GM10266 (cell line): ENCODE data around the gene PTPN2.
A peak's percentile ranks its signal among the peaks of the same experiment; 100 is the strongest.

ENCODE experiments used
- DNase-seq: peaks from one replicate; pipeline ENCODE4 v3.0.0; 2012; ENCODE audit errors: extremely low spot score
- TF ChIP-seq, protein P1 (sequence below): IDR thresholded peaks from 2 replicates; pipeline ENCODE4 v1.5.1; 2012; ENCODE audit warnings: mild to moderate bottlenecking, low read depth; ENCODE audit not compliant: control insufficient read depth, insufficient read depth; ENCODE audit errors: missing control alignments

The PTPN2 gene

DNA sequence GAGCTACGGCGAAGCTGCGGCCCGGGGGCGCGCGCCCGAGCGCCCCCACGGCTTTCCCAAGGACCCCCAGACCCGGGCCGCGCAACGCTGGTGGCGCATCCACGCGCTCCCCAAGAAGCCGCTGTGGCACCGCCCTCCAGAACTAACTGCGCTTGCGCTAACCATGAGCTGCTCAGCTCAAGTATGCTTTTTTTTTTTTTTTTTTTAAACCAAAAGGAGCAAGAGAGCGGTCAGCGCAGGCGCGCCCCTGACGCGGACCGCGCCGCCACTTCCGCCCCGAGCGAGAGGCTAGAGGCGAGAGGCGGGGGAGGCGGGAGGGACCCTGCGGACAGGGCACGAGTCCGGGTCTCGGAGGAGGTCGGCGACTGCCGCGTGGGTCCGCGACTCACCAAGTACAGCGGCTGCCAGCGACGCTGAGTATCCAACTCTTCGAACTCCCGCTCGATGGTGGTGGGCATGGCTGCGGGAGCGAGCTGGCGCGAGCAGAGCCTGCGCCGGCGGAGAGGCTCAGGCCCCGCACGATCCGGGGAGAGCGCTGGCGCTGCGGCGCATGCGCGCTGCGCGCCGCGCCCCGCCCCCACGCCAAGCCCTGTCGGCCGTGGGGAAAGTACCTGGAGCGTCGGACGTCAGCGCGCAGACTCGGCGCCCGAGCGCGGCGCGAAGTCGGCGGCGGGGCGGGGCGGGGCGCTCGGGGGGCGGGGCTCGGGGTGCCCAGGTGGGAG lies at the start of gene PTPN2:
PTPN2 (minus strand) TSS at position 554 of the 722 bp plus-strand sequence; CDS start at position 458, 96 bp downstream.
- DNase-seq = peak; percentile 98
- TF ChIP-seq, protein P1, sequence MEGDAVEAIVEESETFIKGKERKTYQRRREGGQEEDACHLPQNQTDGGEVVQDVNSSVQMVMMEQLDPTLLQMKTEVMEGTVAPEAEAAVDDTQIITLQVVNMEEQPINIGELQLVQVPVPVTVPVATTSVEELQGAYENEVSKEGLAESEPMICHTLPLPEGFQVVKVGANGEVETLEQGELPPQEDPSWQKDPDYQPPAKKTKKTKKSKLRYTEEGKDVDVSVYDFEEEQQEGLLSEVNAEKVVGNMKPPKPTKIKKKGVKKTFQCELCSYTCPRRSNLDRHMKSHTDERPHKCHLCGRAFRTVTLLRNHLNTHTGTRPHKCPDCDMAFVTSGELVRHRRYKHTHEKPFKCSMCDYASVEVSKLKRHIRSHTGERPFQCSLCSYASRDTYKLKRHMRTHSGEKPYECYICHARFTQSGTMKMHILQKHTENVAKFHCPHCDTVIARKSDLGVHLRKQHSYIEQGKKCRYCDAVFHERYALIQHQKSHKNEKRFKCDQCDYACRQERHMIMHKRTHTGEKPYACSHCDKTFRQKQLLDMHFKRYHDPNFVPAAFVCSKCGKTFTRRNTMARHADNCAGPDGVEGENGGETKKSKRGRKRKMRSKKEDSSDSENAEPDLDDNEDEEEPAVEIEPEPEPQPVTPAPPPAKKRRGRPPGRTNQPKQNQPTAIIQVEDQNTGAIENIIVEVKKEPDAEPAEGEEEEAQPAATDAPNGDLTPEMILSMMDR = no peak

DNA sequence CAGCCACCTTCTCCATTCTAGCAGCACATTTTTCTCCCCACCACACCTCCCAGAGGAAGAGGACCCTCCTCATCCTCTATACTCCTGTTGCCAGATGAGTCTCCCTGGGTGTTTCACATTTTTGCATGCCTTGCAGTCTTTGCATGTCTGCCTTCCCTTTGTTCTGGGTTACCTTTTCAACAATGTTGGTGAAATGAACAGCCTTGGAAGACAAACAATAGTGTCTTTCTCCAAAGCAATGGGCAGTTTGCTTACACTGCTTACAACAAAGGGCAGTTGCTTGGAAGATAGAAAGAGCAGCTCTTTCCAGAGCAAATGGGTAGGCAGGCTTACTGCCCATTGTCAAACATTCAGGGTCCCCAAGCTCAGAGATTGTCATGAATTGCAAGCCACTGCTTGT lies 49.3 kb upstream of the PTPN2 start:
- no peak for DNase-seq
- TF ChIP-seq, protein P1 = no peak

- no peak for DNase-seq
Observed at GRCh38 chr18:12930908-12931307, 46.9 kb upstream of the PTPN2 start.

DNA sequence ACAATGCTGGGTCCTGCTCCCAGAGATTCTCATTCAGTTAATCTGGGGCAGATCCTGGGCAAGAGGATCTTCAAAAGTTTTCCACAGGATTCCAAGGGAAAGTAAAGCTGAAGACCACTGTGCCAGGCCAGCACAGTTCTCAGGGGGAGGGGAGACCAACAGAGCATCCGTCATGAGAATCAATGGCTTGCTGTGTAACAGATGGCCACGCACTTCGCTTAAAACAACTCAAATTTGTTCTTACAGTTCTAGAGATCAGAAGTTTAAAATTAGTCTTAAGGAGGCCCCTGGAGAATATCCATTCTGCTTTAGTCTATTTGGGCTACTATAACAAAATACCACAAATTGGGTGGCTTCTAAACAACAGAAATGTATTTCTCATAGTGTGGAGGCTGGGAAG lies 46.3 kb upstream of the PTPN2 start:
- no peak for DNase-seq
- TF ChIP-seq, protein P1 = no peak

More at GRCh38 chr18:12930908-12931307, 46.9 kb upstream of the PTPN2 start:
- TF ChIP-seq, protein P1 = no peak

- TF ChIP-seq, protein P1 = no peak
- DNase-seq = no peak
Observed at GRCh38 chr18:12929477-12930083, 45.5 kb upstream of the PTPN2 start.

DNA sequence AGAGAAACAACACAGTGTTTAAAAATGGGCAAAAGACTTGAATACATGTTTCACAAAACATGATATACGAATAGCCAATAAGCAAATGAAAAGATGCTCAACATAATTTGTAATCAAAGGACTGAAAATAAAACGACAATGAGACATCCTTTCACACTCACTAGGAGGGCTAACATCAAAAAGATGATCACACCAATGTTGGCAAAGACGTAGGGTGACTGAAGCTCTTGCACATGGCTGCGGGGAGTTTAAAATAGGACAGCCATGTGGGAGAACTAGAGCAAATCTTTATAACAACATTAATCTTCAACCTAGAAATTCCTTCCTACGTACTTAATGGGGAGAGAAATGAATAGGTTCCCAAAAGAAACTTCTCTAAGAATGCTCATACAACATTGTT lies 44.6 kb upstream of the PTPN2 start:
- TF ChIP-seq, protein P1 = no peak
- no peak for DNase-seq

DNA sequence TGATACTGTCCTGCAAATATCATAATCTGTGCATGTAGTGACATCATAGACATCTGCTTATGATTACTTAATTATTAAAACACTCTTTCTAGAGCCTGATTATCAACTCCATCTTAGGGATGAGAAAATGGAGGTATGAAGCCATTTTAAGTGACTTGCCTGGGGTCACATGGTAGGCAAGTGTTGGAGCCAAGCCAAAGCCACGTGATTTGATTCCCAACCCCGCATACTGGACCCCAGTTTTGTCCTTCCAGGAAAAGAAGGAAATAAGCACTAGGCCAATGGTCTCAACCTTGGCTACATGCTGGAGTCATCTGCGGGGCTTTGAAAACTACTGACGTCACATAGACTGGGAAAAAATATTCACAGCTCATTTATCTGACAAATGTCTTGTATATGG lies 44.2 kb upstream of the PTPN2 start:
- no peak for DNase-seq
- TF ChIP-seq, protein P1 = no peak
